ENCODE results near the gene ADGRB3.

ADGRB3 gene

GRCh38 chr6:69220375-69220774 lies 585.3 kb downstream of the ADGRB3 start:
- in situ Hi-C loops (cut with MboI; ENCODE audit: low pct_unique_long_range_greater_than_20kb, low sequenced_read_pairs, unreplicated experiment): no loop called here
- DNase-seq (ENCODE audit: low spot score): no peak
- no peak for TF ChIP-seq CTCF (IDR thresholded peaks at IDR 0.05; ENCODE audit: extremely low read depth, insufficient read depth, missing control alignments)

- in situ Hi-C loops (cut with MboI; ENCODE audit: low pct_unique_long_range_greater_than_20kb, low sequenced_read_pairs, unreplicated experiment): no loop called here
- no peak for DNase-seq (ENCODE audit: low spot score)
Observed at GRCh38 chr6:69232008-69232407, 596.9 kb downstream of the ADGRB3 start.

GRCh38 chr6:69232496-69232895 lies 597.4 kb downstream of the ADGRB3 start:
- no peak for DNase-seq (ENCODE audit: low spot score)
- in situ Hi-C loops (cut with MboI; ENCODE audit: low pct_unique_long_range_greater_than_20kb, low sequenced_read_pairs, unreplicated experiment): no loop called here

More at GRCh38 chr6:69232008-69232407, 596.9 kb downstream of the ADGRB3 start:
- no peak for TF ChIP-seq CTCF (IDR thresholded peaks at IDR 0.05; ENCODE audit: extremely low read depth, insufficient read depth, missing control alignments)

GRCh38 chr6:69232911-69233448 lies 597.9 kb downstream of the ADGRB3 start:
- in situ Hi-C loops (cut with MboI; ENCODE audit: low pct_unique_long_range_greater_than_20kb, low sequenced_read_pairs, unreplicated experiment): no loop called here
- DNase-seq (ENCODE audit: low spot score): peak; percentile 29
- TF ChIP-seq CTCF (IDR thresholded peaks at IDR 0.05; ENCODE audit: extremely low read depth, insufficient read depth, missing control alignments): no peak

More at GRCh38 chr6:69232496-69232895, 597.4 kb downstream of the ADGRB3 start:
- no peak for TF ChIP-seq CTCF (IDR thresholded peaks at IDR 0.05; ENCODE audit: extremely low read depth, insufficient read depth, missing control alignments)

- no peak for DNase-seq (ENCODE audit: low spot score)
- TF ChIP-seq CTCF (IDR thresholded peaks at IDR 0.05; ENCODE audit: extremely low read depth, insufficient read depth, missing control alignments): no peak
- in situ Hi-C loops (cut with MboI; ENCODE audit: low pct_unique_long_range_greater_than_20kb, low sequenced_read_pairs, unreplicated experiment): no loop called here
Observed at GRCh38 chr6:69238067-69238466, 603.0 kb downstream of the ADGRB3 start.

- no peak for TF ChIP-seq CTCF (IDR thresholded peaks at IDR 0.05; ENCODE audit: extremely low read depth, insufficient read depth, missing control alignments)
- in situ Hi-C loops (cut with MboI; ENCODE audit: low pct_unique_long_range_greater_than_20kb, low sequenced_read_pairs, unreplicated experiment): no loop called here
- no peak for DNase-seq (ENCODE audit: low spot score)
Observed at GRCh38 chr6:69246983-69247382, 611.9 kb downstream of the ADGRB3 start.

All from GM13977 (cell line).